ENCODE measurements around the gene OR2T1.
"Not testable (repeated sequence)": the region's sequence is repeated elsewhere in the genome, so short reads cannot be mapped to it uniquely, and the experiment has no call there.

Gene OR2T1

GRCh38 chr1:248402748-248403147 is at the start of gene OR2T1:
Gene OR2T1 (plus strand): TSS chr1:248403048. CDS start chr1:248406148, 3,100 bp downstream.
- no peak for DNase-seq

GRCh38 chr1:248359415-248359814 is 43.4 kb upstream of the OR2T1 start:
- DNase-seq, result no peak

- DNase-seq, result no peak
These were observed 41.6 kb upstream of the OR2T1 start, which contains the start of gene OR2T4 for GRCh38 chr1:248361121-248361715. Gene OR2T4 (plus strand): TSS chr1:248361665. CDS start chr1:248361665, 0 bp downstream.

- DNase-seq, result no peak
These were observed 36.2 kb upstream of the OR2T1 start for GRCh38 chr1:248366609-248367008.

- no peak for DNase-seq
These were observed 30.5 kb upstream of the OR2T1 start for GRCh38 chr1:248372394-248372793.

GRCh38 chr1:248373761-248374160 is 29.1 kb upstream of the OR2T1 start:
- DNase-seq, result no peak

GRCh38 chr1:248375446-248375845 is 27.4 kb upstream of the OR2T1 start, which contains the start of gene OR2T6:
Gene OR2T6 (plus strand): TSS chr1:248375746. CDS start chr1:248387609, 11,863 bp downstream.
- no peak for DNase-seq

- no peak for DNase-seq
These were observed 25.9 kb upstream of the OR2T1 start for GRCh38 chr1:248376916-248377315.

- DNase-seq, result no peak
These were observed 22.0 kb upstream of the OR2T1 start for GRCh38 chr1:248380854-248381253.

GRCh38 chr1:248388426-248388825 is 14.4 kb upstream of the OR2T1 start:
- no peak for DNase-seq

- DNase-seq, result no peak
These were observed 9.8 kb upstream of the OR2T1 start for GRCh38 chr1:248393050-248393449.

- DNase-seq, result no peak
These were observed 1.2 kb downstream of the OR2T1 start for GRCh38 chr1:248404024-248404423.

GRCh38 chr1:248406721-248407692 is 4.2 kb downstream of the OR2T1 start:
- no peak for DNase-seq

GRCh38 chr1:248416226-248416625 is 13.4 kb downstream of the OR2T1 start:
- DNase-seq, result no peak

- DNase-seq, result no peak
These were observed 15.0 kb downstream of the OR2T1 start for GRCh38 chr1:248417854-248418253.

- DNase-seq, result no peak
These were observed 18.5 kb downstream of the OR2T1 start for GRCh38 chr1:248421384-248421783.

- DNase-seq, result not testable (repeated sequence)
These were observed 24.8 kb downstream of the OR2T1 start for GRCh38 chr1:248427526-248428191.

- DNase-seq, result not testable (repeated sequence)
These were observed 25.3 kb downstream of the OR2T1 start for GRCh38 chr1:248428192-248428533.

GRCh38 chr1:248431683-248432082 is 28.8 kb downstream of the OR2T1 start:
- not testable (repeated sequence) for DNase-seq

GRCh38 chr1:248432201-248432600 is 29.4 kb downstream of the OR2T1 start:
- DNase-seq, result not testable (repeated sequence)

GRCh38 chr1:248433811-248434415 is 31.1 kb downstream of the OR2T1 start:
- not testable (repeated sequence) for DNase-seq

GRCh38 chr1:248434913-248435312 is 32.1 kb downstream of the OR2T1 start:
- not testable (repeated sequence) for DNase-seq

GRCh38 chr1:248436303-248436702 is 33.5 kb downstream of the OR2T1 start:
- DNase-seq, result not testable (repeated sequence)
